K562 (cell line): ENCODE measurements around the gene COL4A2. TPM values are rescaled to one million over a fixed set of nuclear protein-coding genes. Genes with fewer than 3 reads are reported as not detected.

Experiments
- ATAC-seq: fragments of 200-7000 bp; cut with Tn5 transposase; 3 replicates; pipeline ENCODE4 v1.9.1; 2020; ENCODE audit warnings: moderate library complexity
- BruUV-seq: library from RNA; stranded (reverse); fragments of 400-500 nt; replicated peaks from 2 replicates; lab custom pipeline; 2021; lab: Mats Ljungman, UMichigan
- CTCF ChIA-PET: fragments of 300-600 bp; formaldehyde crosslinking; extraction: SDS; loops from one replicate; lab custom pipeline; 2021; ENCODE audit warnings: low intra/inter-chr PET ratio; lab: Yijun Ruan, JAX
- POLR2A ChIA-PET: fragments of 300-600, 350-650 bp; sonication (Branson Sonifier 250); formaldehyde crosslinking; extraction: SDS; loops from one replicate; lab custom pipeline; 2021; ENCODE audit warnings: antibody characterized with exemption, inconsistent platforms; lab: Yijun Ruan, JAX
- DNase-seq, 4 experiments: peaks; one replicate each; pipeline versions ENCODE4 v3.0.0 to v3.0.0-alpha.2; 2011 to 2018; ENCODE audit warnings: low spot score in 3 of 4, mixed read lengths in 3 of 4; ENCODE audit errors: extremely low read depth in 1 of 4
- FAIRE-seq: peaks from 2 replicates; lab custom pipeline; 2011; peaks lifted over from hg19 to GRCh38; lab: Jason Lieb, UNC
- H2AFZ ChIP-seq: 2 replicates; pipeline ENCODE4 v1.6.0; 2011; ENCODE audit warnings: low read depth, low read length, control low read depth, inconsistent platforms
- H3K27ac ChIP-seq: fragments of 200-600 bp; 3 replicates; pipeline ENCODE4 v1.8.0; 2011; ENCODE audit warnings: low read depth, mild to moderate bottlenecking, control low read depth, inconsistent platforms, low read length, moderate library complexity, mixed read lengths; ENCODE audit errors: extremely low read depth
- H3K27me3 ChIP-seq, 2 experiments: fragments of 300-600 bp in 1 of 2; 2 replicates in 1 of 2; 3 replicates in 1 of 2; pipeline versions ENCODE4 v1.6.0 to v1.8.0; 2011; ENCODE audit warnings: inconsistent platforms in 2 of 2, low read length in 2 of 2, mild to moderate bottlenecking in 1 of 2, mixed read lengths in 1 of 2, moderate library complexity in 1 of 2; ENCODE audit not compliant: control insufficient read depth in 2 of 2, insufficient read depth in 2 of 2
- H3K36me3 ChIP-seq: fragments of 300-600 bp; 3 replicates; pipeline ENCODE4 v1.8.0; 2011; ENCODE audit warnings: mild to moderate bottlenecking, low read length, inconsistent platforms; ENCODE audit not compliant: control insufficient read depth, insufficient read depth
- H3K4me1 ChIP-seq, 2 experiments: fragments of 200-600 bp in 1 of 2; replicated peaks in 1 of 2; 2 replicates in 1 of 2; 3 replicates in 1 of 2; pipeline versions ENCODE4 v1.5.1 to v1.8.0; 2011; ENCODE audit warnings: inconsistent platforms in 2 of 2, low read length in 2 of 2, mild to moderate bottlenecking in 1 of 2, mixed read lengths in 1 of 2, moderate library complexity in 1 of 2; ENCODE audit not compliant: control insufficient read depth in 2 of 2, insufficient read depth in 2 of 2
- H3K4me2 ChIP-seq: 2 replicates; pipeline ENCODE4 v1.6.1; 2011; ENCODE audit warnings: low read length, control low read depth, inconsistent platforms, mixed read lengths; ENCODE audit not compliant: insufficient read depth
- H3K4me3 ChIP-seq: fragments of 200-600 bp; sonication (generic), shearing (Covaris generic); 2 replicates; pipeline ENCODE4 v1.5.1; 2016; ENCODE audit warnings: control low read depth, inconsistent platforms
- H3K79me2 ChIP-seq: fragments of 200-600 bp; 3 replicates; pipeline ENCODE4 v1.8.0; 2011; ENCODE audit warnings: low read length, inconsistent platforms; ENCODE audit not compliant: control insufficient read depth, insufficient read depth
- H3K9ac ChIP-seq, 2 experiments: 2 replicates each; pipeline versions ENCODE4 v1.6.0 to v1.6.1; 2011; ENCODE audit warnings: low read depth in 2 of 2, low read length in 2 of 2, control low read depth in 1 of 2, inconsistent platforms in 1 of 2, mild to moderate bottlenecking in 1 of 2, mixed read lengths in 1 of 2; ENCODE audit not compliant: insufficient read depth in 1 of 2
- H3K9me1 ChIP-seq: one replicate; pipeline ENCODE4 v1.6.0; 2011; ENCODE audit warnings: inconsistent platforms, mild to moderate bottlenecking, low read length, moderate library complexity; ENCODE audit not compliant: control insufficient read depth, insufficient read depth
- H3K9me3 ChIP-seq: replicated peaks from 2 replicates; pipeline ENCODE4 v1.5.1; 2011; ENCODE audit warnings: low read depth, low read length, inconsistent platforms; ENCODE audit not compliant: control insufficient read depth, insufficient read depth
- H4K20me1 ChIP-seq: replicated peaks from 2 replicates; pipeline ENCODE4 v1.6.1; 2011; ENCODE audit warnings: low read length, inconsistent platforms, mixed read lengths; ENCODE audit not compliant: control insufficient read depth, insufficient read depth
- CBX1 ChIP-seq: sonication (generic); IDR thresholded peaks from 2 replicates; pipeline ENCODE4 v1.6.1; 2016; ENCODE audit warnings: antibody characterized with exemption, low read depth, mild to moderate bottlenecking
- FOXK2 ChIP-seq, 2 experiments: fragments of 450-650 bp; IDR thresholded peaks in 1 of 2; conservative IDR thresholded peaks in 1 of 2; 2 replicates each; pipeline ENCODE4 v1.6.1; 2016; ENCODE audit warnings: low read depth in 2 of 2, mild to moderate bottlenecking in 1 of 2
- MEF2D ChIP-seq: conservative IDR thresholded peaks from 2 replicates; pipeline ENCODE4 v1.6.1; 2016; ENCODE audit warnings: low read depth, missing genetic modification characterization, missing compliant biosample characterization
- NUFIP1 ChIP-seq: fragments of 450-650 bp; IDR thresholded peaks from 2 replicates; pipeline ENCODE4 v1.6.1; 2018; ENCODE audit not compliant: partially characterized antibody
- SAFB ChIP-seq: fragments of 200-400 bp; formaldehyde crosslinking; IDR thresholded peaks from 2 replicates; pipeline ENCODE4 v1.6.1; 2017; ENCODE audit warnings: low read depth, low read length, borderline replicate concordance
- TCF7L2 ChIP-seq: fragments of 150-350 bp; IDR thresholded peaks from 2 replicates; pipeline ENCODE4 v1.6.1; 2016; ENCODE audit warnings: low read depth, mild to moderate bottlenecking, low read length, moderate library complexity
- whole genome bisulfite sequencing: fragments of 100-300 bp; shearing (Covaris generic); methylation state at CpG from one replicate; pipeline ENCODE4 v1.1.6; 2016; ENCODE audit warnings: low coverage, mixed read lengths; ENCODE audit not compliant: insufficient coverage; ENCODE audit errors: missing lambda C conversion rate; 5-methylcytosine and 5-hydroxymethylcytosine counted together
- in situ Hi-C: fragments of 300-500 bp; cut with MboI; formaldehyde crosslinking; loops from 4 replicates; pipeline ENCODE4 v1.15.0; 2018; ENCODE audit warnings: inconsistent platforms, mixed read lengths
- intact Hi-C: fragments of 100-400 bp; cut with micrococcal nuclease; formaldehyde crosslinking; loops from 2 replicates; pipeline ENCODE4 v1.14.2; 2022
- polyA plus RNA-seq, 8 experiments: library from polyadenylated mRNA; depleted of rRNA in 4 of 8; stranded (reverse) in 5 of 8; unstranded in 3 of 8; fragments of >200 nt; fragmentation: Nextera tagmentation in 2 of 8; fragmentation: Illumina TruSeq in 1 of 8; extraction: Ambion mirVana in 2 of 8; extraction: Trizol in 1 of 8; gene quantifications; 2 replicates each; pipeline versions ENCODE4 v1.2.1 to v1.2.3, GENCODE V29; 2011 to 2014; ENCODE audit warnings: inconsistent platforms in 1 of 8, missing spikeins in 1 of 8
- total RNA-seq, 7 experiments: library from RNA; depleted of rRNA in 6 of 7; stranded (reverse); fragments of >200 nt in 6 of 7; fragmentation: Illumina TruSeq in 2 of 7; extraction: Trizol in 2 of 7; gene quantifications; 2 replicates each; pipeline versions ENCODE4 v1.2.1 to v1.2.3, GENCODE V29; 2011 to 2021; ENCODE audit warnings: low replicate concordance in 1 of 7
- TF ChIP-seq, protein P1 (sequence below): fragments of 450-650 bp; formaldehyde crosslinking; IDR thresholded peaks from 2 replicates; pipeline ENCODE4 v1.4.0; 2022; ENCODE audit warnings: mild to moderate bottlenecking, moderate library complexity

COL4A2 gene
- total and polyA plus RNA-seq, 9 of the 15 experiments (the other 6 are each of a cell fraction or from before 2014, with no cell fraction given), result 0.13 to 15.2 (median 8.1) TPM

DNA sequence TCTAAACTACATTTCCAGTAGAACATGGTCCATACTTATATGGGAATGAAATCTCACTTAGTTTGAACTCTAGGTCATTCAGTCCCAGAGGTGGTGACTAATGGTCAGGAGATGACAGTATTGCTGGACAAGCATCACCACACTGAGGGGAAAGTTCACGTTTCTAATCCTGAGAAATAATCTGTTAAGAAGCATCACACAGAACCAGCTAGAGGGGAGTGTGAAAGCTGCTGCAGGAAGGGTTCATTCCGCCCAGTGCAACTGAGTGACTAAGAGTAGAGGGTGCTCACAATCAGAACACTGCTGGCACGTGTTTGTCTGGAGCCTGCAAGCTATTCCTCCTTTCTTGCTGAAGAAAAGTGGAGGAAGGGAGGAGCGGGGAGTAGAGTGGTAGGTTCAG is 2.8 kb upstream of the COL4A2 start:
- H3K4me2 ChIP-seq, result no peak overlapping the region
- ChIA-PET CTCF (no interaction called here), POLR2A (no interaction called here)
- no peak for DNase-seq
- no TSS peak for BruUV-seq
- H3K4me3 ChIP-seq, result no peak overlapping the region
- no peaks in the 10 kb centered on the region for H3K79me2 ChIP-seq
- intact Hi-C loops (no loop called here), in situ Hi-C loops (no loop called here)
- H3K27me3 ChIP-seq, result peaks cover 4 to 28% of the 10 kb centered on the region in 2 experiments; a peak in 4 of 5 replicates
- WGBS, result 0% methylated on average over 4 of the region's 4 CpGs
- FAIRE-seq, result no peak
- no peaks in the 10 kb centered on the region for H3K36me3 ChIP-seq
- no peak for ATAC-seq
- no peaks in the 10 kb centered on the region for H3K9me3 ChIP-seq
- no peak overlapping the region for H3K27ac ChIP-seq
- no peak overlapping the region for H3K9ac ChIP-seq
- no peaks in the 10 kb centered on the region; a peak in 1 of 5 replicates for H3K4me1 ChIP-seq
- TF ChIP-seq FOXK2 (conservative IDR thresholded peaks at IDR 0.05 in 1 of 2, IDR thresholded peaks at IDR 0.05 in 1 of 2; ENCODE audit: low read depth in 2 of 2), result no peak
- no peak for TF ChIP-seq NUFIP1
- TF ChIP-seq MEF2D (tag), result no peak
- TF ChIP-seq, protein P1, sequence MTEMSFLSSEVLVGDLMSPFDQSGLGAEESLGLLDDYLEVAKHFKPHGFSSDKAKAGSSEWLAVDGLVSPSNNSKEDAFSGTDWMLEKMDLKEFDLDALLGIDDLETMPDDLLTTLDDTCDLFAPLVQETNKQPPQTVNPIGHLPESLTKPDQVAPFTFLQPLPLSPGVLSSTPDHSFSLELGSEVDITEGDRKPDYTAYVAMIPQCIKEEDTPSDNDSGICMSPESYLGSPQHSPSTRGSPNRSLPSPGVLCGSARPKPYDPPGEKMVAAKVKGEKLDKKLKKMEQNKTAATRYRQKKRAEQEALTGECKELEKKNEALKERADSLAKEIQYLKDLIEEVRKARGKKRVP (CRISPR knock-in tag), result no peak
- TF ChIP-seq SAFB, result no peak
- TF ChIP-seq TCF7L2, result no peak
- no peak for TF ChIP-seq CBX1
- H2AFZ ChIP-seq, result no peak overlapping the region
- no peaks in the 10 kb centered on the region for H3K9me1 ChIP-seq
- H4K20me1 ChIP-seq, result no peaks in the 10 kb centered on the region
